ENCODE data around the gene NRM. TPM values are rescaled to one million over a fixed set of nuclear protein-coding genes. Genes with fewer than 3 reads are reported as not detected.
"Not testable (repeated sequence)": the region's sequence is repeated elsewhere in the genome, so short reads cannot be mapped to it uniquely, and the experiment has no call there.

NRM gene
- total RNA-seq, 1 donor from 2014 or later = 4.3 TPM

DNA sequence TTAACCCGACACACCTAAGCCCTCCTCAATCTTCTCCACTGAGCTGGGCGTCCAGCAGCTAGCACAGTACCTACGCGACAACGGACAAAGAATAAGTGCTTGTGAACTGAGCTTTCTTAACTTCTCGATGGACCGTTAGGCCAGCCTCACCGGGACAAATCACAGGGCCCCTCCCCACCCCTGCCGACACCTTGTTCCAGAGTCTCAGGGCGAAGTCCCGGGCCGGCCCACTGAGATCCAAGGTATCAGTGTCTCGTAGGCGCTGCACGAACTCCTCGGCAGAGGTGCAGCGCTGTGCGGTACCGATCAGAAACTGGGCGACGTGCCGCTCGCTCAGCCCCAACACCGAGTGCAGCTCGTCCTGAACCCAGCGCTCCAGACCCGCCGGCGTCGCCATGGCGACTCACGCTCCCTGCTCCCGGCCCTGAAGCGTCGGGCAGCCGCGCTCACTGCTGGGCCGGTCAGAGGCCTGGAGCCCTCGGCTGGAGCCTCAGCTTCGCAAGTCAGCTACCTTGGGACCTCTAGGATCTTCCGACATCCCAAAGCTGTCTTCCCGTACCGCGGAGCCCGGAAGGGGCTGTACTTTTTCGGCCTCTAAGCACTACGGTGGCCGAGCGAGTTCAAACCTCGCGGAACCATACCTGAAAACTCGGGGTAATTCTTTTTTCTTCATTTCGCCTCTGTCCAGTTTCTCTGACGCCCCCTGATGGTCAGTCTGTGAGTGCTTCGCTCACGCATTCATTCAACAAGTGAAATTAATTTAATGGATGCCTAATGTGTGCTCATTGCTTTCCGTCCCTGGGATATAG lies 18.1 kb downstream of the NRM start, which contains the start of gene DHX16:
TSS of gene DHX16 (minus strand) at position 562 of the 809 bp plus-strand sequence. CDS start at position 397, 165 bp downstream.
- peak; percentile 98 for DNase-seq (ENCODE audit: low spot score)

DNA sequence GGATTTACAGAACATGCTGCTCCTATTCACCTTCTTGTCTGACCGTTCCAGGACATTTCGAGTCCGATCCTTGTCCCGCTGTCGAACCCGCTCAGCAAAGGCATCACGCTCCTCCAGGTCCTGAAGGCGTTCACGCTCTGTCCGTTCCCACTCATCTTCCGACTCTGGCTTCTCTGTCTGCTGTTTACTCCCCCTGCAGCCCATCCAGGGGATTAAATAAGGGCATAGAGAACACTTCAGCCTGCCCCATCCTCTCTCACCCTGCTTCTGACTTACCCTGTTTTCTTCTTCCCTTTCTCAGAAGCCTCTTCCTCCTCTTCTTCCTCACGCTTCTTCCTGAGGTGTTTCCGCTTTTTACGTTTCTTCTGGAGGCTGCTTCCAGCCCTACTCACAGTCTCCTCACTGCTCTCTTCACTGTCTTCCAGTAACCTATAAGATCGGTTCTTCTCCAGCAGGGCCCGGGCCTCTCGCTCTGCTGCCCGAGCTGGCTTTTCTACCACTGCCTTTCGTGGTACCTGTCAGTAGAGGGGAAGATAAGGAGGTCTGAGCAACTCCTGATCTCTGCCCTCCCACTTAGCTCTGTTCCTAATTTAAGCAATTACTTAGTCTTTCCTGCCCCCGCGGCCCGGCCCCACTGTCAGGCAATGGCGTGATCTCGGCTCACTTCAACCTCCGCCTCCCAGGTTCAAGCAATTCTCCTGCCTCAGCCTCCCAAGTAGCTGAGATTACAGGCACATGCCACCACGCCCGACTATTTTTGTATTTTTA lies 19.8 kb downstream of the NRM start:
- DNase-seq (ENCODE audit: low spot score) = no peak

GRCh38 chr6:30666300-30666699 lies 24.5 kb downstream of the NRM start:
- DNase-seq (ENCODE audit: low spot score) = not testable (repeated sequence)

DNA sequence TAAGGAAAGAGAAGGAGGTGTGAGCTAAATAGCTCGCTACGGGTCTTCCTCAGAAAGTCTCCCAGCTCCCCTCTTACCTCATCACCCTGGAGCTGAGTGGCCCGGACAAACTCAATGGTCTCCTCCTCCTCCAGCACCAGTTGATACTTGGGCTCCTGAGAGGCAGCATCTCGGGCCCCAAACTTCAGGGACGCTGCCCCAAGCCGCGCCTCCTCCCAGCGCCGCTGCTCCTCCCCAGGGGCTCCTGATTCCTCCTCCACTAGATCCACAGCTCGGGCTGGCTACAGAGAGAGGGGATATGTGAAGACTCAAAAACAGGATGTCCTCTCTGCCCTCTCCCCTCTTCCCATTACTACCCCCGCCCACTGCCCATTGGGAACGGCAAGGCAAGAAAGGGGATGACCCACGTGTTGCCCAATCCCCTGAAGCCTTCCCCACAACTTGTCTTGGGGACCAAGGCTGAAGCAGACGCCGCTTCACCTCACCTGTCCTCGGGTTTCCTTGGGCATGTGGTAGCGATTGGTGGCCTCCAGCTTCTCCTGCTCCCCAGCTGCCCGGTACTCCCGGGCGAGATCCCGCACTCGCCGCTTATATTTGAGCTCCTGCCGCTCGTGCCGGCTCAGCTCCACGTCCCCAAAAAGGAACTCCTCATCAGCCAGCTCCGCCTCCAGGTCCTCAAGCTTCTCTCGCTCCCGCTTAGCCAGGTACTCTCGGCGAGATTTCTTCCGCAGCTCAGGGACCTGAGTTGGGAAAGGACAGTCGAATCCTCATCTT lies 25.6 kb downstream of the NRM start:
- no peak for DNase-seq (ENCODE audit: low spot score)

DNA sequence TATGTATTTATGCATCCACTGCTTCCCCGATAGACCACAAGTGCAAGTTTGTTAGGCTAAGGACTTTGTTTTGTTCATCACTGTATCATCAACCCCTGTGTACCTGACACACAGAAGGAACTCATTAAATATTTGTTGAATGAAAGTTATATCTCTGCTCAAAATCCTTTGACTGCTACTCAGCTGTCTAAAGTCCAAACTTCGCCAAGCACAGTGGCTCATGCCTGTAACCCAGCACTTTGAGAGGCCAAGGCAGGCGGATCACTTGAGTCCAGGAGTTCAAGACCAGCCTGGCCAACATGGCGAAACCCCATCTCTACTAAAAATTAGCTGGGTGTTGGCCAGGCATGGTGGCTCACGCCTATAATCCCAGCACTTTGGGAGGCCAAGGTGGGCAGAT lies 32.9 kb downstream of the NRM start:
- not testable (repeated sequence) for DNase-seq (ENCODE audit: low spot score)

DNA sequence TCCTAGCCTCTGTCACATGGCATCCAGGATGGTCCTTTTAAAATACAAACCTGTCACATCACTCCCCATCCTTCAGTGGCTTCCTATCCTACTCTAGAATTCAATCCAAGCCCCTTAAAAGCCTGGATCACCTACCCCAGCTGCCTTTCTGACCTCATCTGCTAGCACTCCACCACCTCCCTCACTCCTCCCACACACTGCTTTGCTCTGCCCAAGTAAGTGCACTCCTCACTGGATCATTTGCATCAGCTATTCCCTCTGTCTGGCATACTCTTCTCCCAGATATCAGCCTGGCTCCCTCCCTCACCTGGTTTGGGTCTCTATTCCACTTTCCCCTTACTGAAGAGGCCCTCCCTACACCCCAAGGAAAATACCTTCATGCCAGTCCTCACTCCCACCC lies 33.3 kb downstream of the NRM start:
- DNase-seq (ENCODE audit: low spot score) = no peak

GRCh38 chr6:30656513-30656912 lies 34.3 kb downstream of the NRM start:
- no peak for DNase-seq (ENCODE audit: low spot score)

DNA sequence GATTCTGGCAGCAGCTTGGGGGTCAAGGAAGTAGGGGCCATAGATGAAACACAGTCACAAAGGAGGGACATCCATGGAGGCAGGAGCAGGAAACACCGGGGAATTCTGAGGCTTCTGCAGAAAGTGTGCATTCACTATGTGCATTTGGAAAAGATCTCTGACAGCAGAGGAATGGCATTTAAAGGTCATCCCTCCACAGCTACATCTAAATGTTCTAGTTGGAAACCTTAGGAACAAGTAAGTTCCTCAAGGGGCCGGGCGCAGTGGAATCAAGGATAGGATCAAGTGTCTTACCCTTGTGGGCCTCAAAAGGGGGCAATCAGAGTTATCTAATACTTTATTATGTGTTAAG lies 35.1 kb downstream of the NRM start:
- no peak for DNase-seq (ENCODE audit: low spot score)

DNA sequence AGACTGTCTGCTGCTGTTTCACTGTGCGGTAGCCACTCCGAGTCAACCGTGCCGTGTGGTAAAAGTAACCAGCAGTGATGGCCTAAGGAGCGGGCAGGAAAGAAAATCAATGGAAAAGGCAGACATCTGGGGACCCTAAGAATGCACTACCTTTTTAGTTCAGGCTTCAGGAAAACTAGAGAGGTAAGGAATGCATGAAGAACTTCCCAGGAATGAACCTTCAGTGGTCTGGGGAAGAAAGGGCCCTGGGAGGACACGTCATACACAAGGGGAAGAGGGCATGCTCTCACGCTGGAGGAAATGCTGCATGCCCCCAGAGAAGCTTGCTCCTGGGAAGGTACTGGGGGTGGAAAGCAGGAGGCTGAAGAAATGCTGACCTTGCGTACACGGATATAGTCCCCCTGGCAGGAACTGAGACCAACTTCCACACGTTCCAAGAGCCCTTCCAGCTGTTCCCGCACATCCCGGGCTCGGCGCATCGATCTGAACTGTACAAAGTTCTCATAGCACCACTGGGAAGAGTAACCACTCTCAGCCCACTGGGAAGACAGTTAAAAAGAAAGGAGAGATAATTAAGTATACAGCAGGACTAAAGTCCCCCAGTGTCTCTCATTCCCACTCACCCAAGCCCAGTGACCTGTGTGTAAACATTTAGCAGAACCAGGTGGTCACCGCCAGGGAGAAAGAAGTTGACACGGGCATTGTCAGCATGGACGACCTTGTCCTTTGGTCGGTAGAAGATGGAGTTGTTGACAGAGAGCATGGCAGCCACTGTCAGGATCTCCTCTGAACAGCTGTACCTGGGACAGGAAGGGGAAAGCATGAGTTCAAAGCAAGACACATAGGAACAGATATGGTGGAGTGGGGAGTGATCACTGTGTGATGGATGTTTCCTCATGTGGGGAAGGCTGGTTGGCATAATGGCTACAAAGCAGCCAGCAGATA lies 35.7 kb downstream of the NRM start:
- no peak for DNase-seq (ENCODE audit: low spot score)

- no peak for DNase-seq (ENCODE audit: low spot score)
These were observed 39.6 kb downstream of the NRM start for GRCh38 chr6:30651143-30651542.

GRCh38 chr6:30647242-30648116 lies 43.3 kb downstream of the NRM start:
- peak; percentile 67 for DNase-seq (ENCODE audit: low spot score)

DNA sequence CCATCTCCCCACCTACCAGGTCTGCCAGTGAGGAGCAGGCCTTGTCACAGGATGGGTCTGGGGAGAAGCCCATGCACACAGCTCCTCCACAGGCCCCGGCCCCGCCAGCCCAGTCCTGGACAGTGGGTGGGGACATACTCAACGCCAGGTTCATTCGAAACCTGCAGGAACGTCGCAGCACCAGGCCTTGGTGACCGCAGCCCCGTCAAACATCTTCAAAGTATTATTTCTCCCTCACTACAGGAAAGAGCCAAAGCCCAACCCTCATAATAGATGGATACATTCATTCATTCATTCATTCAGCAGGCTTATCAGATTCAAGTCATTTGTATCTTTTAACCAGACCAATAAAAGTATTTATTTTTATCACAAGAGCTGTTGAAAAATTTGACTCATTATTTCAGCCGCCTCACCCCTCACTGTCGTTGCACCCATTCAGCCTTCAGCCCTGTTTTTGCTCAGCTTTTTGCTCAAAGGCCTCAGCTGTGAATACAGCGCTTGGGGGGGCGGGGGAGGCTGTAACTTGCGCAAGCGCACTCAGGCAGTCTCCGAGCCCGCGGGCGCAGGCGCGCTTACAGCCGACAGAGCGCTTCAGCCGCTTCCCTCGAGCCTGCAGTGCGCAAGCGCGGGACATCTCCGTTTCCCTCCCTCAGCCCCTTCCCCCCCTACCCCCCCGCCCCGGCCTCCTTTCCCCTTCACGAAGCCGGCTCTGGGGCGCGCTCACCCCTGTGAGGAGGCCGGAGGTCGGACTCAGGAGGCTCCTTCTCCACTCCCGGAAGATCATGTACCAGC lies 44.1 kb downstream of the NRM start, which contains the start of gene C6orf136:
TSS of gene C6orf136 (plus strand) at position 684 of the 792 bp plus-strand sequence. CDS start at position 783, 99 bp downstream.
- peak; percentile 97 for DNase-seq (ENCODE audit: low spot score)

- DNase-seq (ENCODE audit: low spot score) = no peak
These were observed 44.8 kb downstream of the NRM start for GRCh38 chr6:30645989-30646388.

DNA sequence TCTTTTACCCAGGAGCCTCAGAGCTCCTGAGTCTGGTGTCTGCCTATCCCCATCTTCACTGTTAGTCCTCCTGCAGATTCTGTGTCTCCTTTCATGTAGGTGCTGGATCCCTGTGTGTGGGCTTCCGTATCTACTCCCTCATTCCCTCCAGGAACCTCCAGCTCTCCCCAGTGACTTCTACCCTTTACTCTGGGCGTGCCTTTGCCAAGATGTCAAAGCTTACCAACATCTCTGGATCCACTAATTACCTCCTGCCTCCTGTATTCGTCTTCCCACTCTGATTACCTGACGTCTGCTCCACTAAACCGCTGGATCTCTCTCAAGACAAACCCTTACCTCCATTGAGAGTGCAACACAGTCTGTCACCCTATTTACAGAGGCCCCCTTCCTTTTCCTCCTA lies 46.0 kb downstream of the NRM start:
- DNase-seq (ENCODE audit: low spot score) = no peak

GRCh38 chr6:30643656-30644055 lies 47.1 kb downstream of the NRM start:
- no peak for DNase-seq (ENCODE audit: low spot score)

- DNase-seq (ENCODE audit: low spot score) = no peak
These were observed 49.7 kb downstream of the NRM start for GRCh38 chr6:30641048-30641447.

GRCh38 chr6:30640481-30640880 lies 50.3 kb downstream of the NRM start:
- DNase-seq (ENCODE audit: low spot score) = no peak

Data from umbilical cord (tissue), 2 donors.